HG02970 (cell line): ENCODE results near the gene ORAI2.
"Not testable (repeated sequence)": the region's sequence is repeated elsewhere in the genome, so short reads cannot be mapped to it uniquely, and the experiment has no call there.

Experiments
- ATAC-seq: cut with Tn5 transposase; IDR thresholded peaks from one replicate; pipeline ENCODE4 v1.9.1; 2021; ENCODE audit warnings: mild to moderate bottlenecking, moderate library complexity, moderate number of reproducible peaks; ENCODE audit not compliant: unreplicated experiment, low FRiP score

The ORAI2 gene

DNA sequence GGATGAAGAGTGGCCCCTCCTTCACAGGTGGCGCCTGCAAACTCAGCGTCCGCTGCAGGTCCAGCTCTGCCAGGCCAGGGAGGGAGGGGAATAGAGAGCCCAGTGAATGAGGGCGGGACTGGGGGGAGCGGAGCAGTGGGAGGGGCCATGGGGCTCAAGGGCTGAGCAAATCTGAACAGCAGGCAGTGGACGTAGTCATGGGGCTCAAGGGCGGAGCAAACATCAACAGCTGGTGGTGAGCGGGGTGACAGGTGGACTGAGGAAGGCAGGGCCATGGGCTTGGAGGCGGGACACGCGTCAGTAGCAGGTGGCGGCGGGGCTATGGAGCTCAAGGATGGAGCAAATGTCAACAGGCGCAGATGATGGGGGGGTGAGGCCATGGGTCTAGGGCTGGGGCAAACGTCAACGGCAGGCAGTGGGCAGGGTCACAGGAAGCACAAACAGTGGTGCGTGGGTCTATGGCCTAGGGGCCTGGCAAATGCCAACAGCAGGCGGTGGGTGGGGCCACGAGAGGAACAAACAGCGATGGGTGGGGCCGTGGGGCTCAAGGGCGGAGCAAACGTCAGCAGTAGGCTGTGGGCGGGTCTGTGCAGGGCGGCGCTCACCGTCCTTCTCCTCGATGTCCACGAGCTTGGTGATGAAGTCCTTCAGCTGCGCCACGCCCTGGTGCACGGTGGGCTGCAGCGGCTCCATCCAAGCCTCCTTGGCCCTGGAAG is 60.0 kb downstream of the ORAI2 start:
- not testable (repeated sequence) for ATAC-seq

DNA sequence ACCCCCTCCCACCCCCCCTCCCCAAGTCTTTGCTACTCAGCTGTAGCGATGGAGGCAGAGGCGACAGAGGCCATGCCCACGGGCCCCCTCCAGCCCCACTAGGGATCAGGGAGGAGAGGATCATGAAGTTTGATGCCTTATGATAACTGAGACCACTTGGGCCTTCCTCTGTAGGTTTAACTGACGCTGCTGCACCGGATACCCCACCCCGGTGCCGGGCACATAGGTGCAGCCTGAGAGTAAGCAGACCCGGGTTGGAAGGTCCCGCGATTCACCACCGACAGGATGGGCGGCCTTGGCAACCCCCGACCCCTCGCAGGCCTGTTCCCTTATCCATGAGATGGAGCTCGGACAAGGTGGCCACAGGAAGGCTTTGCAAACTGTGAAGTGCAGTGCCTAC is 60.7 kb downstream of the ORAI2 start:
- not testable (repeated sequence) for ATAC-seq

DNA sequence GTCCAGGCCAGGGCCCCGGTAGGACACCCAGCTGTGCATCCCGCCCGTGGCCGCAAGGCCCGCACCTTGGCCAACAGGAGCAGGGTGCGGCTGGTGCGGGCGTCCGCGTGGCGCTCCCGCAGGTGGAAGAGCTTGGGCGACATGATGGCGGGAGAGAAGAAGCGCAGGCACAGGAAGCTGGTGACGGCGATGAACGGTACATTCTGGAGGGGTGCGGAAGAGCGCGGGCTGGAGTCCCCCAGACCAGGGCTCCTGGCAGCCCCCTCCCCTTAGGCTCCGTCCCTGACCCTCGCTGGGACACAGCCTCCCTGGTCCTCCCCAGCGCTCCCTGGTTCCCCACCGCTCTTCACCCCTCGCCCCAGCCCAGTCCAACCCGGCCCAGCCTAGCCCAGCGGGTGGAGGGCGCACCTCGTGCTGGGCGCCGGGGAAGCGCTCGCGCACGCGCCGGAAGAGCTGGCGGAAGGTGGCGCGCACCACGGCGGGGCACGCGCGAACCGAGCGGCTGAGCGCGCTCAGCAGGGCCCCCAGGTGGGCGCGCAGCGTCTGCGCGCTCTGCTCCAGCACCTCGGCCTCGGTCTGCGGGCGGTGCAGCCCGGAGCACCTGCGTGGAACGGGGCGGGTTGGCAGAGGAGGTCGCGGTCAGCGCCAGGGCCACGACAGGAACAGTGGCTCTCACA is 61.2 kb downstream of the ORAI2 start:
- peak; percentile 51 for ATAC-seq

DNA sequence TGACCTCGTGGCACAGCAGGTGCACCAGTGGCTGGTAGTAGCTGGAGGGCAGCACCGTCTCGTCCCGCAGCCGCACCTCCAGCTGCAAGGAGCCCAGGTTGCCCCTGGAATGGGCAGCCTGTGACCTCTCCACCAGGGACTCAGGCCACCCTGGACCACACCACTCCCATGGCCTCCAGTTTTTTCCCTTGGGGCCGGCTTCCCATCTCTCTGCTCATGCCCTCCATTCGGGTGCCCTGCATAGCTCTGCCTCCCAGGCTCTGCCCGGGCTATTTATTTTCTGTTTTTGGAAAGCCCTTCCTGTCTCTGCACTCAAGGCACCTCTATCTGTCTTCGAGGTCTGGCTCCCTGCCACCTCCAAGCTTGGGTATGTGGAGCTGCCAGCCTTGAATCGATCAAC is 63.5 kb downstream of the ORAI2 start:
- ATAC-seq = not testable (repeated sequence)

DNA sequence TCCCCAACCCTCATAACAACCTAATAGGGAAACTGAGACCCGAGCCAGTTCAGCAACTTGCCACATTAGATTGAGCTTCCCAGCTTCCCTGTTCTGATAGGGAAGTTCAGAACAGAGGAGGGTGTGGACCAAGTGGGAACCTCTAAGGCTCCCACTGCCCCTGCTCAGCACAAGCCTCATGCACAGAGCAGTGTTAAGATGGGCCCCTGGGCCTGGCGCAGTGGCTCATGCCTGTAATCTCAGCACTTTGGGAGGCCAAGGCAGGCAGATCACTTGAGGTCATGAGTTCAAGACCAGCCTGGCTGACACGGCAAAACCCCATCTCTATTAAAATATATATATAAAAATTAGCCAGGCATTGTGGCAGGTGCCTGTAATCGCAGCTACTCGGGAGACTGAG is 63.9 kb downstream of the ORAI2 start:
- ATAC-seq = not testable (repeated sequence)

DNA sequence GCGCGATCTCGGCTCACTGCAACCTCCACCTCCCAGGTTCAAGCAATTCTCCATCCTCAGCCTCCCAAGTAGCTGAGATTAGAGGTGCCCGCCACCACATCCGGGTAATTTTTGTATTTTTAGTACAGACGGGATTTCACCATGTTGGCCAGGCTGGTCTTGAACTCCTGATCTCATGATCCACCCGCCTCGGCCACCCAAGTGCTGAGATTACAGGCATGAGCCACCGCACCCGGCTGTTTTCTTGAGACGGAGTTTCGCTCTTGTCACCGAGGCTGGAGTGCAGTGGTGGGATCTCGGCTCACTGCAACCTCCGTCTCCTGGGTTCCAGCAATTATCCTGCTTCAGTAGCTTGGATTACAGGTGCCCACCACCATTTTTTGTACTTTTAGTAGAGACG is 64.9 kb downstream of the ORAI2 start:
- ATAC-seq = not testable (repeated sequence)

DNA sequence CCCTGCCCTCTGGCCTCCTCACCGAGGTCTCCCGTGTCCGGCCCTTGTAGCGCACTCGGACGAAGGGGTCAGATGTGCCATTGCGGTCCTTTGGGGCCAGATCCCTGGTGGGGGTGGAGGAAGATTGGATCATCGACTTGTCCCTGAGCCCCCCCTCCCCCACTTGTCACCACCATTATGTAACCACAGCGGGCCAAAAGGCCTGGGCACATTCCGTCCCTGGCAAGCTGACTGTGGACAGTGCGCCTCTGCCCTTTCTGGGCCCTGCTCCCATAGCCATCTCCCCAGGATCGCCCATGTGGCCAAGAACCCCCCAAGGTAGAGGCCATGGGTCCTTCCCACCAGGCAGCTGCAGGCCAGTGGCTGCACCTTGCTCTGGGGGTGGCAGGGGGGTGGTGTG is 69.8 kb downstream of the ORAI2 start:
- not testable (repeated sequence) for ATAC-seq

DNA sequence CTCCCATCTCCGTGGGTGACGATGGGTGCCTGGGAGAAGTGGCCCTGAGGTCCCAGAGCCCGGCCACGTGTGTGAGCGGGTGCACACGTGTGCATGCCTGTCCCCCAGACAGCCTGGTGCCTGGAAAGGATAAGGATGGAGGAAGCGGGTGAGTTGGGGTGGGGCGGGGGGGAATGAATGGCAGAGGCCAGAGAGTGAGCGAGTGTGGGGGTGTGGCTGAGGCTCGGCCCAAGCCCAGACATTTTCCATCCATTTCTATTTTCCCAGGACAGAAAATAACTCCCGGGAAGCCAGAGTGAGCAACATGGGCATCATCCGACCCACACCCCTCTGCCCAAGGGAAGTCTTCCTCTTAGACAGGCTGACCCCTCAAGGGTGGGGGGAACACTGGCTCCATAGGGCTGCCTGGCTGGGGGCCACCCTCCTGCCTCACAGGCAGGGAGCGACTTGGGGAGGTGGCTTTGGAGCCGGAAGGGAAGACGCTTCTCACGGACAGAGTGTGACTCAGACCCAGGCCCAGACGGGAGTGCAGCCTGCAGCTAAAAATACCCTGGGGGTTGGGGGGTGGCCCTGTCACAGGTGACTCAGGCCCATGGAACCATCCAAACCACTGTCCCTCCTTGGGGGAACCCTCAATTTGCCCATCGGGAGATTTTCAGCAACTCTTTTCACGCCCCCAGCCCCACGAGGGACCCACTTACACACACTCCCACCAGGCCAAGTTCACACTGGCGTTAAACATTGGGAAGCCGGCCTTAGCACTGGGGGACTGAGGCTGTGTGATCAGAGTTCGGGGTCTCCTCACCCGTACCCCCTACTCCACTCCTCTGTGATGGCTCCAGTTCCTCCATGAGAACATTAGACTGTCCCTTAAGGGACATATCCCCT is 72.2 kb downstream of the ORAI2 start:
- ATAC-seq = not testable (repeated sequence)
